Caco-2 (cell line): ENCODE data around the gene RAP1GDS1. TPM values are rescaled to one million over a fixed set of nuclear protein-coding genes. Genes with fewer than 3 reads are reported as not detected.

ENCODE experiments used
- BruUV-seq: library from RNA; stranded (reverse); fragments of 400-500 nt; replicated peaks from 2 replicates; lab custom pipeline; 2021; lab: Mats Ljungman, UMichigan
- CTCF ChIA-PET: fragments of 300-600 bp; sonication (Branson Sonifier 250); formaldehyde crosslinking; loops from one replicate; lab custom pipeline; 2022; ENCODE audit warnings: antibody characterized with exemption; lab: Charles Lee
- POLR2A ChIA-PET: fragments of 300-600 bp; sonication (Branson Sonifier 250); formaldehyde crosslinking; loops from one replicate; lab custom pipeline; 2022; ENCODE audit warnings: antibody characterized with exemption; lab: Charles Lee
- DNase-seq, 2 experiments: peaks; one replicate each; pipeline versions ENCODE4 v3.0.0 to v3.0.0-alpha.2; 2020 to 2022
- H3K27me3 ChIP-seq: replicated peaks from 2 replicates; pipeline ENCODE4 v1.6.0; 2011; ENCODE audit warnings: low read length; ENCODE audit not compliant: control insufficient read depth, insufficient read depth
- H3K36me3 ChIP-seq: 2 replicates; pipeline ENCODE4 v1.5.1; 2011; ENCODE audit warnings: low read length; ENCODE audit not compliant: control insufficient read depth, insufficient read depth
- H3K4me1 ChIP-seq: fragments of 250-450 bp; sonication (Bioruptor Pico); 2 replicates; pipeline ENCODE4 v1.5.1; 2020; ENCODE audit warnings: mild to moderate bottlenecking
- H3K4me3 ChIP-seq: 2 replicates; pipeline ENCODE4 v1.5.1; 2011; ENCODE audit warnings: low read depth, mild to moderate bottlenecking, control low read depth, low read length
- H3K9me3 ChIP-seq: fragments of 250-450 bp; sonication (Bioruptor Pico); 2 replicates; pipeline ENCODE4 v1.5.1; 2020; ENCODE audit warnings: mild to moderate bottlenecking, moderate library complexity
- H3K27ac Mint-ChIP-seq: one replicate; pipeline ENCODE4 v1.8.0; 2022; ENCODE audit warnings: mixed read lengths; ENCODE audit not compliant: unreplicated experiment
- H3K27me3 Mint-ChIP-seq: one replicate; pipeline ENCODE4 v1.8.0; 2022; ENCODE audit warnings: mixed read lengths; ENCODE audit not compliant: insufficient read depth, unreplicated experiment
- H3K36me3 Mint-ChIP-seq: one replicate; pipeline ENCODE4 v1.8.0; 2022; ENCODE audit warnings: mild to moderate bottlenecking, mixed read lengths; ENCODE audit not compliant: insufficient read depth, unreplicated experiment
- H3K4me1 Mint-ChIP-seq: one replicate; pipeline ENCODE4 v1.8.0; 2022; ENCODE audit warnings: low read depth, mixed read lengths; ENCODE audit not compliant: unreplicated experiment
- H3K4me3 Mint-ChIP-seq: one replicate; pipeline ENCODE4 v1.8.0; 2022; ENCODE audit warnings: mild to moderate bottlenecking, moderate library complexity, mixed read lengths; ENCODE audit not compliant: unreplicated experiment
- H3K9me3 Mint-ChIP-seq: one replicate; pipeline ENCODE4 v1.8.0; 2022; ENCODE audit warnings: mixed read lengths; ENCODE audit not compliant: unreplicated experiment
- intact Hi-C: fragments of 100-400 bp; cut with micrococcal nuclease; formaldehyde crosslinking; loops from one replicate; pipeline ENCODE4 v1.10.0; 2022; ENCODE audit not compliant: unreplicated experiment
- total RNA-seq: library from RNA; stranded (reverse); gene quantifications from 2 replicates; pipeline ENCODE4 v1.2.3, GENCODE V29; 2022
- TF ChIP-seq, protein P1 (sequence below), 2 experiments: fragments of 200-600 bp in 1 of 2; IDR thresholded peaks; 1 replicate in 1 of 2; 2 replicates in 1 of 2; pipeline versions ENCODE4 v1.5.1 to v1.8.0; 2011 to 2022; ENCODE audit warnings: antibody characterized with exemption in 1 of 2, control low read depth in 1 of 2, inconsistent platforms in 1 of 2, low read depth in 1 of 2, low read length in 1 of 2, mild to moderate bottlenecking in 1 of 2, moderate library complexity in 1 of 2; ENCODE audit not compliant: insufficient read depth in 1 of 2, severe bottlenecking in 1 of 2, unreplicated experiment in 1 of 2

The RAP1GDS1 gene
- total RNA-seq, 1 experiment from 2014 or later: 45.5 TPM

DNA sequence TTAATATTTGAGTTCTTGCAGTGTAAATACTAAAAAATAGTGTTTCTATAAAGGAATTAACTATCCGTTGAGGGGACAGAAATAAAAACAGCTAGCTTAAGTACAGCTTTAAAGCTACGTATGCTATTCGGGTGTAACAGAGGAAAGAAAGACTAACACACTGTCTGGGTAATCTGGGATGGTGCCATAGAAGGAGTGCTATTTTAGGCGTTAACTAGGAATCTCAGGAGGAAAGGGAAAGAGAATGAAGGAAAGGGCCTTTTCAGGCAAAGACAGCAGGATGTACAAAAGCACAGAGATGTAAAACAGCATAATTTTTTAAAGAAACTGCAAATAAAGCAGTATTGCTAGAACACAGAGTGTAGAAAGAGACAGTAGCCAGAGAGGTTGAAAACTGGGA is 161.8 kb downstream of the RAP1GDS1 start:
- no peaks in the 10 kb centered on the region for H3K4me1 ChIP-seq
- TF ChIP-seq, protein P1, sequence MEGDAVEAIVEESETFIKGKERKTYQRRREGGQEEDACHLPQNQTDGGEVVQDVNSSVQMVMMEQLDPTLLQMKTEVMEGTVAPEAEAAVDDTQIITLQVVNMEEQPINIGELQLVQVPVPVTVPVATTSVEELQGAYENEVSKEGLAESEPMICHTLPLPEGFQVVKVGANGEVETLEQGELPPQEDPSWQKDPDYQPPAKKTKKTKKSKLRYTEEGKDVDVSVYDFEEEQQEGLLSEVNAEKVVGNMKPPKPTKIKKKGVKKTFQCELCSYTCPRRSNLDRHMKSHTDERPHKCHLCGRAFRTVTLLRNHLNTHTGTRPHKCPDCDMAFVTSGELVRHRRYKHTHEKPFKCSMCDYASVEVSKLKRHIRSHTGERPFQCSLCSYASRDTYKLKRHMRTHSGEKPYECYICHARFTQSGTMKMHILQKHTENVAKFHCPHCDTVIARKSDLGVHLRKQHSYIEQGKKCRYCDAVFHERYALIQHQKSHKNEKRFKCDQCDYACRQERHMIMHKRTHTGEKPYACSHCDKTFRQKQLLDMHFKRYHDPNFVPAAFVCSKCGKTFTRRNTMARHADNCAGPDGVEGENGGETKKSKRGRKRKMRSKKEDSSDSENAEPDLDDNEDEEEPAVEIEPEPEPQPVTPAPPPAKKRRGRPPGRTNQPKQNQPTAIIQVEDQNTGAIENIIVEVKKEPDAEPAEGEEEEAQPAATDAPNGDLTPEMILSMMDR (IDR thresholded peaks at IDR 0.05; ENCODE audit: insufficient read depth in 1 of 2, low read depth in 1 of 2, low read length in 1 of 2, severe bottlenecking in 1 of 2, unreplicated experiment in 1 of 2): no peak
- Mint-ChIP-seq H3K9me3 (peaks cover 12% of the 10 kb centered on the region), H3K4me3 (no peak overlapping the region), H3K27me3 (no peaks in the 10 kb centered on the region), H3K36me3 (peaks cover 22% of the 10 kb centered on the region), H3K27ac (no peak overlapping the region), H3K4me1 (no peaks in the 10 kb centered on the region)
- no peaks in the 10 kb centered on the region for H3K36me3 ChIP-seq
- no TSS peak for BruUV-seq
- CTCF ChIA-PET: no interaction called here
- POLR2A ChIA-PET: no interaction called here
- H3K4me3 ChIP-seq: no peak overlapping the region
- no peaks in the 10 kb centered on the region for H3K27me3 ChIP-seq
- no peaks in the 10 kb centered on the region for H3K9me3 ChIP-seq
- intact Hi-C loops: no loop called here
- DNase-seq: no peak

DNA sequence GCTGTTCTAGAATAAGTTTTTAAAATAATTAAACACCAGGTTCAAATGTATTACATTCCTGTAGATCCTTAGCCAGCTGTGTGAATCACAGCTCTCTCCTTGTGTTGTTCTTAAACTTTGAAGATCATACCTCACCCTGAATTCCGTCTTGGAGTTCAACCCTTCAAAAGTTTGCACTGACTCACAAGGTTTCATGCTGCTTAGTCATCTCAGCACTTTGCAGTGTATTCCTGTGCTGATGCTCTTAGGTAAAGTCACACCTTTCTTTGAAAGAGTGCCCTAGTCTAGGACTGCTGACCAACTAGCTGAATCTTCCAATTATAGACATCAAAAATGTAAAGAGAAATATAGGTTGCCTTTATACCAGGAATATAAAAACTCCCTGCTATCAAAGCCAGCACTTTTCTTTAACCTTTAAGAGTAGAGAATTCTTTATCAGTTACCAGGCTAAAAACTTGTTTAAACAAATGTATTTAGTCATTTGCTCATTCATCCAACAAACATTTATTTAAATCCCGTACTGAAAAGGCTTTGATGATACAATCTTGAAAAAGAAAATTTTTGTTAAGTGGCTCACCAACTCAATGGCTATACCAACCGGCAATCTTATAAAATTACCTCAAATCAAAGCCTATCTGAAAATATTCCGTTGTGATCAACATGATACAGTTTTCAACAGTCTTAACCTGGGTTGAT is 169.7 kb downstream of the RAP1GDS1 start:
- Mint-ChIP-seq H3K9me3 (peaks cover 10% of the 10 kb centered on the region), H3K4me3 (no peak overlapping the region), H3K27ac (no peak overlapping the region), H3K36me3 (peaks cover 6% of the 10 kb centered on the region), H3K27me3 (no peaks in the 10 kb centered on the region), H3K4me1 (no peaks in the 10 kb centered on the region)
- no peak for DNase-seq
- BruUV-seq: no TSS peak
- H3K9me3 ChIP-seq: no peaks in the 10 kb centered on the region
- H3K4me1 ChIP-seq: no peaks in the 10 kb centered on the region; the same call in 1 of the 2 replicates
- TF ChIP-seq, protein P1 (IDR thresholded peaks at IDR 0.05; ENCODE audit: insufficient read depth in 1 of 2, low read depth in 1 of 2, low read length in 1 of 2, severe bottlenecking in 1 of 2, unreplicated experiment in 1 of 2): no peak
- intact Hi-C loops: no loop called here
- no peaks in the 10 kb centered on the region for H3K27me3 ChIP-seq
- no peak overlapping the region for H3K4me3 ChIP-seq
- CTCF ChIA-PET: no interaction called here
- POLR2A ChIA-PET: no interaction called here
- H3K36me3 ChIP-seq: no peaks in the 10 kb centered on the region

DNA sequence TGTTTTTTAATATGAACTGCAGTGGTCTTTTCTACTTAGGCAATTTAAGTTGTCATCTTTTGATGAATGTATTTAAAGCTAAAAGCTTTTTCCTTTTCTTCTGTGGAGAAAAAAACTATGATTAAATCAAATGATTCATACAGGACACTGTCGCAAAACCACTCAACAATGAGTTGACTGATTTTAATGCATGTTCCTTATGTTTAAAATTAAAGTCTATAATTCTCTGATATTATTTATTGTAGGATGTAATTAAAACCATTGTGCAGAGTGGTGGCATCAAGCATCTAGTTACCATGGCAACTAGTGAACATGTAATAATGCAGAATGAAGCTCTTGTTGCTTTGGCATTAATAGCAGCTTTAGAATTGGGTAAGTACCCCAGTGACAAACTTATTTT is 172.5 kb downstream of the RAP1GDS1 start:
- Mint-ChIP-seq H3K27ac (no peak overlapping the region), H3K9me3 (no peaks in the 10 kb centered on the region), H3K27me3 (no peaks in the 10 kb centered on the region), H3K4me3 (no peak overlapping the region), H3K36me3 (no peaks in the 10 kb centered on the region), H3K4me1 (no peaks in the 10 kb centered on the region)
- H3K27me3 ChIP-seq: no peaks in the 10 kb centered on the region
- DNase-seq: no peak
- TF ChIP-seq, protein P1 (IDR thresholded peaks at IDR 0.05; ENCODE audit: insufficient read depth in 1 of 2, low read depth in 1 of 2, low read length in 1 of 2, severe bottlenecking in 1 of 2, unreplicated experiment in 1 of 2): no peak
- H3K36me3 ChIP-seq: no peaks in the 10 kb centered on the region
- ChIA-PET POLR2A (no interaction called here), CTCF (no interaction called here)
- no TSS peak for BruUV-seq
- no peaks in the 10 kb centered on the region; the same call in 1 of the 2 replicates for H3K4me1 ChIP-seq
- H3K4me3 ChIP-seq: no peak overlapping the region
- H3K9me3 ChIP-seq: no peaks in the 10 kb centered on the region
- intact Hi-C loops: no loop called here
